Caco-2 (cell line): ENCODE data around the gene HM13. TPM values are rescaled to one million over a fixed set of nuclear protein-coding genes. Genes with fewer than 3 reads are reported as not detected.
A peak's percentile ranks its signal among the peaks of the same experiment; 100 is the strongest.
"Not testable (repeated sequence)": the region's sequence is repeated elsewhere in the genome, so short reads cannot be mapped to it uniquely, and the experiment has no call there.

Source experiments
- BruUV-seq: library from RNA; stranded (reverse); fragments of 400-500 nt; replicated peaks from 2 replicates; lab custom pipeline; 2021; lab: Mats Ljungman, UMichigan
- CTCF ChIA-PET: fragments of 300-600 bp; sonication (Branson Sonifier 250); formaldehyde crosslinking; loops from one replicate; lab custom pipeline; 2022; ENCODE audit warnings: antibody characterized with exemption; lab: Charles Lee
- POLR2A ChIA-PET: fragments of 300-600 bp; sonication (Branson Sonifier 250); formaldehyde crosslinking; loops from one replicate; lab custom pipeline; 2022; ENCODE audit warnings: antibody characterized with exemption; lab: Charles Lee
- DNase-seq, 2 experiments: peaks; one replicate each; pipeline versions ENCODE4 v3.0.0 to v3.0.0-alpha.2; 2020 to 2022
- H3K27me3 ChIP-seq: replicated peaks from 2 replicates; pipeline ENCODE4 v1.6.0; 2011; ENCODE audit warnings: low read length; ENCODE audit not compliant: control insufficient read depth, insufficient read depth
- H3K36me3 ChIP-seq: 2 replicates; pipeline ENCODE4 v1.5.1; 2011; ENCODE audit warnings: low read length; ENCODE audit not compliant: control insufficient read depth, insufficient read depth
- H3K4me1 ChIP-seq: fragments of 250-450 bp; sonication (Bioruptor Pico); 2 replicates; pipeline ENCODE4 v1.5.1; 2020; ENCODE audit warnings: mild to moderate bottlenecking
- H3K4me3 ChIP-seq: 2 replicates; pipeline ENCODE4 v1.5.1; 2011; ENCODE audit warnings: low read depth, mild to moderate bottlenecking, control low read depth, low read length
- H3K9me3 ChIP-seq: fragments of 250-450 bp; sonication (Bioruptor Pico); 2 replicates; pipeline ENCODE4 v1.5.1; 2020; ENCODE audit warnings: mild to moderate bottlenecking, moderate library complexity
- H3K27ac Mint-ChIP-seq: one replicate; pipeline ENCODE4 v1.8.0; 2022; ENCODE audit warnings: mixed read lengths; ENCODE audit not compliant: unreplicated experiment
- H3K27me3 Mint-ChIP-seq: one replicate; pipeline ENCODE4 v1.8.0; 2022; ENCODE audit warnings: mixed read lengths; ENCODE audit not compliant: insufficient read depth, unreplicated experiment
- H3K36me3 Mint-ChIP-seq: one replicate; pipeline ENCODE4 v1.8.0; 2022; ENCODE audit warnings: mild to moderate bottlenecking, mixed read lengths; ENCODE audit not compliant: insufficient read depth, unreplicated experiment
- H3K4me1 Mint-ChIP-seq: one replicate; pipeline ENCODE4 v1.8.0; 2022; ENCODE audit warnings: low read depth, mixed read lengths; ENCODE audit not compliant: unreplicated experiment
- H3K4me3 Mint-ChIP-seq: one replicate; pipeline ENCODE4 v1.8.0; 2022; ENCODE audit warnings: mild to moderate bottlenecking, moderate library complexity, mixed read lengths; ENCODE audit not compliant: unreplicated experiment
- H3K9me3 Mint-ChIP-seq: one replicate; pipeline ENCODE4 v1.8.0; 2022; ENCODE audit warnings: mixed read lengths; ENCODE audit not compliant: unreplicated experiment
- intact Hi-C: fragments of 100-400 bp; cut with micrococcal nuclease; formaldehyde crosslinking; loops from one replicate; pipeline ENCODE4 v1.10.0; 2022; ENCODE audit not compliant: unreplicated experiment
- total RNA-seq: library from RNA; stranded (reverse); gene quantifications from 2 replicates; pipeline ENCODE4 v1.2.3, GENCODE V29; 2022
- TF ChIP-seq, protein P1 (sequence below), 2 experiments: fragments of 200-600 bp in 1 of 2; IDR thresholded peaks; 1 replicate in 1 of 2; 2 replicates in 1 of 2; pipeline versions ENCODE4 v1.5.1 to v1.8.0; 2011 to 2022; ENCODE audit warnings: antibody characterized with exemption in 1 of 2, control low read depth in 1 of 2, inconsistent platforms in 1 of 2, low read depth in 1 of 2, low read length in 1 of 2, mild to moderate bottlenecking in 1 of 2, moderate library complexity in 1 of 2; ENCODE audit not compliant: insufficient read depth in 1 of 2, severe bottlenecking in 1 of 2, unreplicated experiment in 1 of 2

HM13 gene
- total RNA-seq, 1 experiment from 2014 or later, result 443 TPM

- TF ChIP-seq, protein P1, sequence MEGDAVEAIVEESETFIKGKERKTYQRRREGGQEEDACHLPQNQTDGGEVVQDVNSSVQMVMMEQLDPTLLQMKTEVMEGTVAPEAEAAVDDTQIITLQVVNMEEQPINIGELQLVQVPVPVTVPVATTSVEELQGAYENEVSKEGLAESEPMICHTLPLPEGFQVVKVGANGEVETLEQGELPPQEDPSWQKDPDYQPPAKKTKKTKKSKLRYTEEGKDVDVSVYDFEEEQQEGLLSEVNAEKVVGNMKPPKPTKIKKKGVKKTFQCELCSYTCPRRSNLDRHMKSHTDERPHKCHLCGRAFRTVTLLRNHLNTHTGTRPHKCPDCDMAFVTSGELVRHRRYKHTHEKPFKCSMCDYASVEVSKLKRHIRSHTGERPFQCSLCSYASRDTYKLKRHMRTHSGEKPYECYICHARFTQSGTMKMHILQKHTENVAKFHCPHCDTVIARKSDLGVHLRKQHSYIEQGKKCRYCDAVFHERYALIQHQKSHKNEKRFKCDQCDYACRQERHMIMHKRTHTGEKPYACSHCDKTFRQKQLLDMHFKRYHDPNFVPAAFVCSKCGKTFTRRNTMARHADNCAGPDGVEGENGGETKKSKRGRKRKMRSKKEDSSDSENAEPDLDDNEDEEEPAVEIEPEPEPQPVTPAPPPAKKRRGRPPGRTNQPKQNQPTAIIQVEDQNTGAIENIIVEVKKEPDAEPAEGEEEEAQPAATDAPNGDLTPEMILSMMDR (IDR thresholded peaks at IDR 0.05; ENCODE audit: insufficient read depth in 1 of 2, low read depth in 1 of 2, low read length in 1 of 2, severe bottlenecking in 1 of 2, unreplicated experiment in 1 of 2), result peak in 1 of 2 experiments; percentile 16
- Histone ChIP-seq H3K9me3 (no peaks in the 10 kb centered on the region), H3K27me3 (no peaks in the 10 kb centered on the region), H3K36me3 (no peaks in the 10 kb centered on the region), H3K4me3 (peak overlapping the region; percentile 56), H3K4me1 (peaks cover 24% of the 10 kb centered on the region)
- Mint-ChIP-seq H3K4me1 (peaks cover 37% of the 10 kb centered on the region), H3K27me3 (no peaks in the 10 kb centered on the region), H3K36me3 (peaks cover 77% of the 10 kb centered on the region), H3K4me3 (peak overlapping the region; percentile 87), H3K27ac (peak overlapping the region; percentile 98), H3K9me3 (no peaks in the 10 kb centered on the region)
- intact Hi-C loops, result loop anchor here (1.0 to 2.0 kb wide), 3 partner anchors 16 to 147 kb away; no protein-coding TSS in a partner anchor
- ChIA-PET CTCF (interaction anchor here (0.6 to 28.6 kb wide), 17 partner anchors 12 to 459 kb away, joined by 3 to 1708 read pairs (median 7); partner anchors contain the start of gene ID1), POLR2A (interaction anchor here (0.5 to 3.8 kb wide), 34 partner anchors 10 to 1171 kb away, joined by 3 to 306 read pairs (median 7); partner anchors contain the start of genes BCL2L1, ID1 and TPX2)
- DNase-seq, result peak; percentile 100
- BruUV-seq, result no TSS peak
These were observed 58.7 kb downstream of the HM13 start for GRCh38 chr20:31572701-31573554.

- no peak for DNase-seq
- TSS peak; percentile 86 for BruUV-seq
- peak overlapping the region; percentile 98 for H3K27ac Mint-ChIP-seq
- Histone ChIP-seq H3K4me3 (peak overlapping the region; percentile 56), H3K27me3 (no peaks in the 10 kb centered on the region), H3K9me3 (no peaks in the 10 kb centered on the region), H3K36me3 (no peaks in the 10 kb centered on the region), H3K4me1 (peaks cover 24% of the 10 kb centered on the region)
- peaks cover 74% of the 10 kb centered on the region for H3K36me3 Mint-ChIP-seq
- H3K4me3 Mint-ChIP-seq, result peak overlapping the region; percentile 87
- no peaks in the 10 kb centered on the region for H3K27me3 Mint-ChIP-seq
- H3K9me3 Mint-ChIP-seq, result no peaks in the 10 kb centered on the region
- POLR2A ChIA-PET, result interaction anchor here (0.6 to 3.8 kb wide), 26 partner anchors 10 to 165 kb away, joined by 3 to 306 read pairs (median 7); partner anchors contain the start of genes BCL2L1, ID1 and TPX2
- H3K4me1 Mint-ChIP-seq, result peaks cover 36% of the 10 kb centered on the region
- TF ChIP-seq, protein P1 (IDR thresholded peaks at IDR 0.05; ENCODE audit: insufficient read depth in 1 of 2, low read depth in 1 of 2, low read length in 1 of 2, severe bottlenecking in 1 of 2, unreplicated experiment in 1 of 2), result no peak
- CTCF ChIA-PET, result interaction anchor here (0.6 to 28.6 kb wide), 12 partner anchors 11 to 150 kb away, joined by 3 to 1708 read pairs (median 12); partner anchors contain the start of gene ID1
- intact Hi-C loops, result loop anchor here (1.0 to 2.0 kb wide), 2 partner anchors 15 to 147 kb away; no protein-coding TSS in a partner anchor
These were observed 59.5 kb downstream of the HM13 start for GRCh38 chr20:31573555-31574321.

DNA sequence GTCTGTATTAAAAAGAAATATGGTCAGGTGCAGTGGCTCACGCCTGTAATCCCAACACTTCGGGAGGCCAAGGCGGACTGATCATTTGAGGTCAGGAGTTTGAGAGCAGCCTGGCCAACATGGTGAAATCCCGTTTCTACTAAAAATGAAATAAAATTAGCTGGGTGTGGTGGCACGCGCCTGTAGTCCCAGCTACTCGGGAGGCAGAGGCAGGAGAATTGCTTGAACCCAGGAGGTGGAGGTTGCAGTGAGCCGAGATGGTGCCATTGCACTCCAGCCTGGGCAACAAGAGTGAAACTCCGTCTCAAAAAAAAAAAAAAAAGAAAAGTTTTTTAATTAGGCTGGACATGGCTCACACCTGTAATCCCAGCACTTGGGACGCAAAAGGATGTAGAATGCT lies 60.7 kb downstream of the HM13 start:
- CTCF ChIA-PET, result interaction anchor here (3.1 to 28.6 kb wide), 3 partner anchors 14 to 58 kb away, joined by 18 to 1708 read pairs (median 123); partner anchors contain the start of gene ID1

More for the DNA sequence above, 60.7 kb downstream of the HM13 start:
- H3K4me1 Mint-ChIP-seq, result peaks cover 32% of the 10 kb centered on the region
- H3K9me3 Mint-ChIP-seq, H3K4me3 Mint-ChIP-seq, H3K9me3 ChIP-seq, H3K27me3 Mint-ChIP-seq, H3K27ac Mint-ChIP-seq, H3K27me3 ChIP-seq, DNase-seq, intact Hi-C loops, H3K36me3 ChIP-seq, BruUV-seq, H3K4me3 ChIP-seq: not testable (repeated sequence)
- POLR2A ChIA-PET, result interaction anchor here (0.6 to 3.8 kb wide), 3 partner anchors 12 to 37 kb away, joined by 4 to 230 read pairs (median 20); no protein-coding TSS in a partner anchor
- H3K4me1 ChIP-seq, result peaks cover 19% of the 10 kb centered on the region
- peaks cover 64% of the 10 kb centered on the region for H3K36me3 Mint-ChIP-seq
